Hematopoietic multipotent progenitor cell treated with erythropoietin and hydrocortisone succinate and interleukin-3 and kit ligand, for 6 days (in vitro differentiated cells): ENCODE results near the gene HEMGN.
A peak's percentile ranks its signal among the peaks of the same experiment; 100 is the strongest.

ENCODE experiments used
- DNase-seq: peaks from one replicate; pipeline ENCODE4 v3.0.0-alpha.2; 2015

The HEMGN gene

GRCh38 chr9:97928986-97929604 is 8.9 kb downstream of the HEMGN start:
- no peak for DNase-seq

- DNase-seq, result no peak
These were observed 12.3 kb downstream of the HEMGN start for GRCh38 chr9:97925497-97926334.

- peak; percentile 66 for DNase-seq
These were observed 13.6 kb downstream of the HEMGN start for GRCh38 chr9:97924386-97924785.

GRCh38 chr9:97923529-97924108 is 14.4 kb downstream of the HEMGN start:
- peak; percentile 94 for DNase-seq

GRCh38 chr9:97921959-97922724 is 15.8 kb downstream of the HEMGN start, which contains the start of gene TRMO:
TSS of gene TRMO (minus strand) at chr9:97922500. CDS start at chr9:97922493, 7 bp downstream.
- peak; percentile 99 for DNase-seq

- DNase-seq, result no peak
These were observed 18.7 kb downstream of the HEMGN start for GRCh38 chr9:97919217-97919813.

- peak; percentile 63 for DNase-seq
These were observed 19.4 kb downstream of the HEMGN start for GRCh38 chr9:97918611-97919010.

GRCh38 chr9:97911970-97912369 is 26.0 kb downstream of the HEMGN start:
- no peak for DNase-seq

GRCh38 chr9:97911528-97911927 is 26.4 kb downstream of the HEMGN start:
- DNase-seq, result no peak

GRCh38 chr9:97910357-97910756 is 27.6 kb downstream of the HEMGN start:
- DNase-seq, result no peak

GRCh38 chr9:97908705-97909104 is 29.3 kb downstream of the HEMGN start:
- peak; percentile 62 for DNase-seq

- no peak for DNase-seq
These were observed 30.3 kb downstream of the HEMGN start for GRCh38 chr9:97907632-97908031.

GRCh38 chr9:97907046-97907445 is 30.9 kb downstream of the HEMGN start:
- DNase-seq, result no peak

- DNase-seq, result peak; percentile 68
These were observed 31.6 kb downstream of the HEMGN start for GRCh38 chr9:97906236-97906831.

- no peak for DNase-seq
These were observed 32.7 kb downstream of the HEMGN start for GRCh38 chr9:97905228-97905627.

- DNase-seq, result no peak
These were observed 33.2 kb downstream of the HEMGN start for GRCh38 chr9:97904725-97905124.

- no peak for DNase-seq
These were observed 34.8 kb downstream of the HEMGN start for GRCh38 chr9:97903177-97903576.

GRCh38 chr9:97900738-97901565 is 37.0 kb downstream of the HEMGN start:
- peak; percentile 72 for DNase-seq

- DNase-seq, result no peak
These were observed 37.8 kb downstream of the HEMGN start for GRCh38 chr9:97900103-97900737.

GRCh38 chr9:97895695-97896332 is 42.2 kb downstream of the HEMGN start:
- peak; percentile 62 for DNase-seq
